ENCODE measurements around the gene MGLL. TPM values are rescaled to one million over a fixed set of nuclear protein-coding genes. Genes with fewer than 3 reads are reported as not detected.

MGLL gene
- total and polyA plus RNA-seq, 9 of the 15 experiments (the other 6 are each of a cell fraction or from before 2014, with no cell fraction given) = 0.12 to 0.32 (median 0.18) TPM; not detected in 6

DNA sequence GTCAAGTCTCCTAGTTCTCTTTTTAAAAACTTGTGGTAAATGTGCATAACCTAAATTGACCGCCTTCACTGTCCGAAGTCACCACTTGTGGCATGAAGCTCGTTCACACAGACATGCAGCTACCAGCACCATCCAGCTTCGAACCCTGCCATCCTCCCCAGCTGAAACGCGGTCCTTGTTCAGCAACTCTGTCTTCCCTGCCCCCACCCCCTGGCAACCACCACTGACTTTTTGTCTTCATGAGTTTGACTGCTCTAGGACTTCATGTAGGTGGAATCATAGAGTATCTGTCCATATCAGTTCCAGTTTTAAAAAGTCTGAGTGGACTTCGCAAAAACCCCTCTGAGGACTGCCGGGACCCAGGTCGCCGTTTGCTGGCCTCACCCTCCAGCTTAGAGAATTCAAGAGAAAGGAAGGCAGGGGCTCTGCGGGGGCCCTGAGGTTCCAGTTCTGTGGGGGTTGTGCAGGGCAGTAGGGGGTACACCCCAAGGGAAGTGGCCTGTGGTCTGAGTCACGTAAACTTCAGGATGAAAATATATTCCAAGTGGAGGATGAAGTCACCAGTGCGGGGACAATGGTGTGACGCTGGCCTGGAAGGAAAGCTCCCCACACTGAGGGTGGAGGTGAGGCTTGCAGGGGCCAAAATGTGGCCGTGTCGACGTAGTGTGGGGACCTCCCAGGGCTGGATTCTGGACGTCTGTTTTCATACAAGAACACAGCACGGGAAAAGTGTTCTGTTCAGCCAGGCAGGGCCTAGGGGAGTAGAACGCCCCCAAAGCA lies 82.0 kb downstream of the MGLL start (continued):
- TF ChIP-seq CUX1 (CRISPR knock-in tag; IDR thresholded peaks at IDR 0.05) (no peak), ZNF146 (CRISPR knock-in tag; IDR thresholded peaks at IDR 0.05; ENCODE audit: unreplicated experiment) (no peak), ARID3A (IDR thresholded peaks at IDR 0.05; ENCODE audit: borderline replicate concordance, low read depth, low read length) (no peak), LARP7 (IDR thresholded peaks at IDR 0.05) (no peak), RFX1 (IDR thresholded peaks at IDR 0.05) (no peak), MITF (IDR thresholded peaks at IDR 0.05) (no peak)
- TF ChIP-seq, protein P1, sequence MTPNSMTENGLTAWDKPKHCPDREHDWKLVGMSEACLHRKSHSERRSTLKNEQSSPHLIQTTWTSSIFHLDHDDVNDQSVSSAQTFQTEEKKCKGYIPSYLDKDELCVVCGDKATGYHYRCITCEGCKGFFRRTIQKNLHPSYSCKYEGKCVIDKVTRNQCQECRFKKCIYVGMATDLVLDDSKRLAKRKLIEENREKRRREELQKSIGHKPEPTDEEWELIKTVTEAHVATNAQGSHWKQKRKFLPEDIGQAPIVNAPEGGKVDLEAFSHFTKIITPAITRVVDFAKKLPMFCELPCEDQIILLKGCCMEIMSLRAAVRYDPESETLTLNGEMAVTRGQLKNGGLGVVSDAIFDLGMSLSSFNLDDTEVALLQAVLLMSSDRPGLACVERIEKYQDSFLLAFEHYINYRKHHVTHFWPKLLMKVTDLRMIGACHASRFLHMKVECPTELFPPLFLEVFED (CRISPR knock-in tag; conservative IDR thresholded peaks at IDR 0.05) = no peak
